Urothelium cell line (cell line): ENCODE data around the gene RAB21.
A peak's percentile ranks its signal among the peaks of the same experiment; 100 is the strongest.
"Not testable (repeated sequence)": the region's sequence is repeated elsewhere in the genome, so short reads cannot be mapped to it uniquely, and the experiment has no call there.

Experiments
- DNase-seq: peaks from one replicate; pipeline ENCODE4 v3.0.0; 2011; ENCODE audit warnings: low spot score, mixed read lengths
- FAIRE-seq: peaks from 2 replicates; lab custom pipeline; 2011; peaks lifted over from hg19 to GRCh38; lab: Jason Lieb, UNC

Gene RAB21

DNA sequence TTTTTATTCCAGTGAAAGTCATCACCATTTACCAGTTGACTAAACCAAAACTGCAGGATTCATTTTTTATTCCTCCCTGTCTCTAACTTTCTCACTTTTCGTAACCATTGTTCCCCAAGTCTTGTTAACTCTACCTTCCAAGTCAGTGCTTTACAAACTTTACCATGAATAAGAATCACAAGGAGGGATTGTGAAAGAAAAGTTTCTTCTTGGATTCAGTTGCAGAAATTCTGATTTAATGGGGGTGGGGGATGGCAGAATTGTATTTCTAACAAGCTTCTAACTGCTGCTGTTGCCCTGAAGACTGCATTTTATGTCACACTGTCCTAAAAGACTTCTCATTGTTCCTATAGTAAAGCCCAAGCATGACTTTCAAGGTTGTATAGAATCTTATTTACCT is 5.0 kb upstream of the RAB21 start:
- no peak for FAIRE-seq
- no peak for DNase-seq

GRCh38 chr12:71752891-71753290 is 1.8 kb upstream of the RAB21 start:
- FAIRE-seq, result no peak
- DNase-seq, result no peak

GRCh38 chr12:71755146-71755892 is 656 bp downstream of the RAB21 start:
- no peak for FAIRE-seq
- DNase-seq, result peak; percentile 14

DNA sequence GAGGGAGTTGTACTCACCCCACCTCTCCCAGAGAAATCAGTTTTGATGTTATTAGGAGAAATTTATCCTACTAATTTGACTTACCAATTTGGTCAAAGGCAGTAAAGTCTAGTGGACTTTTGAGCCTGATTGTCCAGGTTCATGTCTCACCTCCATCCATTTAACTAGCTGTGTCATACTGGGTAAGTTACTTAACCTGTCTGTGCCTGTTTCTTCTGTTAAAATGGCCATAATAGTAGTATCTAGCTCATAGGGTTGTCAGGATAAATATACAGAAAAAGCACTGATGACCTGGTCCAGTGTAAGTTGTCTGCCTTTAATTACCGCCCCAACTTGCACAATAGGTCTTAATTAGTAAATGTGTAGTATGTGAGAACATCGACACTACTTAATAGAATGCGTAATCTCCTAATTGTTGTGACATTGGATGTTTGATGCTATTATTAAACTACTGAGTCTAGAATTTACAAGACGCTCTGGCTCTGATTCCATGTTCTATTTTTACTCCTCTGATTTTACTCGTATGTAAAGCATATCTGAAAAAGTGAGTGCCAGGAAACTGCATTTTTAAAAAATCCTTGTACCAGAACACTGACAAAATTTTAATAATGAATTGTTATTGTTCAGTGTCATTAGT is 1.5 kb downstream of the RAB21 start:
- FAIRE-seq, result no peak
- no peak for DNase-seq

DNA sequence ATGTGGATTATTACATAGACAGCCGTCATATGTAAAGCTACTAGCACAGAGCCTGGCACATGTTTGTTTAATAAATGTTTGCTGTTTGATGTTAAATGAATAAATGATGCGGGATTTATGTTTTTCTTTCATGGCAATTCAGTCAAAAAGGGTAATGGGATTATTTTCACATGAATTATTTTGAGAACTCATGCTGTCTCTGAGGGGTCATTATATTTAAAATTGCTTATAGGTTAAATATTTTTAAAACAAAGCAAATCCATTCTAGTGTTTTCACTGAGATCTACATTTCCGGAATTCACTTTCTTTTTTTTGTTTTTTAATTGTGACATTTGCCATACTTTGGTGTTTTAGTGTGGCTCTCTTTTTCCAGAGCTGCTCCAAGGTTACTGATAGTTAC is 5.3 kb downstream of the RAB21 start:
- no peak for DNase-seq
- no peak for FAIRE-seq

DNA sequence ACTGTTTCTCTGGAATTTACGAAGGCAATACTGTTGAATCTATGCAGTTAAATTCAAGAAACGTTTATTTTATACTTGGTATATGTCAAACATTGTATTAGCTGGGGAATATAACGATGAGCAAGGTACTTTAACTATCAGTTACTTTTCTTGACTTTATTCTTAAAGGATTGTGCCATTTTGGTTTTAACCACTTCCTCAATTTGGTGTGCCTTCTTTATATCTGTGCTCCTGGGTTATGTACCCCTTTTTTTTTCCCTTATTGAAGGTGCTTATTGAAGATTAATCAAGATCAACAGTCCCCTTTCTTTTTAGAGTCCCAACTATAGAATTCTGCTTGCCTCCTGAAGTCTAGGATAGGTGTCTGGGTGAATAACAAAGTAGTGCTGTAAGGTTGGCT is 5.8 kb downstream of the RAB21 start:
- no peak for DNase-seq
- no peak for FAIRE-seq

- FAIRE-seq, DNase-seq: not testable (repeated sequence)
Observed at GRCh38 chr12:71761354-71761753, 6.7 kb downstream of the RAB21 start.

GRCh38 chr12:71763677-71764379 is 9.2 kb downstream of the RAB21 start:
- DNase-seq (no peak), FAIRE-seq (no peak)

DNA sequence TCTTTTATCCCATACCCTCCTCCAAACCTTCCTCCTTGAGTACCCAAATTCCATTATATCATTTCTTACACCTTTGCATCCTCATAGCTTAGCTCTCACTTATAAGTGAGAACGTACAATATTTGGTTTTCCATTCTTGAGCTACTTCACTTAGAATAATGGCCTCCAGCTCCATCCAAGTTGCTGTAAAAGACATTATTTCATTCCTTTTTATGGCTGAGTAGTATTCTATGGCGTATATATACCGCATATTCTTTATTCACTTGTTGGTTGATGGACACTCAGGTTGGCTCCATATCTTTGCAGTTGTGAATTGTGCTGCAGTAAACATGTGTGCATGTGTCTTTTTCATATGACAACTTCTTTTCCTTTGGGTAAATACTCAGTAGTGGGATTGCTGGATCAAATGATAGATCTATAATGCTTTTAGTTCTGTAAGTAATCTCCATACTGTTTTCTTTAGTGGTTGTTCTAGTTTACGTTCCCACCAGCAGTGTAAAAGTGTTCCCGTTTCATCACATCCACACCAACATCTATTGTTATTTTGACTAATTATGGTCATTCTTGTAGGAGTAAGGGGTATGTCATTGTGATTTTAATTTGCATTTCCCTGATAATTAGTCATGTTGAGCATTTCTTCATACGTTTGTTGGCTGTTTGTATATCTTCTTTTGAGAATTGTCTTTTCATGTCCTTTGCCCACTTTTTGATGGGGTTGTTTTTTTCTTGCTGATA is 10.1 kb downstream of the RAB21 start:
- FAIRE-seq, result no peak
- no peak for DNase-seq

- no peak for FAIRE-seq
- DNase-seq, result no peak
Observed at GRCh38 chr12:71766202-71766601, 11.5 kb downstream of the RAB21 start.

DNA sequence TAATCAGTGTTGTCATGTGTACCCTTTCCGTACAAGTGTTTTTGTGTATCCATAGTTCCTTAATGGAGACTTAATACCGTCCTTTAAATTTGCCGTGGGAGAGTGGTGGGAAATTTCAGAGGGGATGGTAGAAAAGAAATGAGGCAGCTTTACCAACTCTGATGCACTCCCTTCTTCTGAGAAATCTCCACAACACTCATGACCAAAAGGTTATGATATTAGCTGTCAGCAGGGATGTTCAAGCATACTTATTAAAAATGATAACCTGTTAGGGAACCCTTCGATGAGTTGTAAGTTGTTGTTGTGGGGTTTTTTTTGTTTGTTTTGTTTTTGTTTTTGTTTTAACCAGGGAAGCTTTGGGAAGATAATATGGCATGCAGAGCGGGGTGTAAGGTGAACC is 12.5 kb downstream of the RAB21 start:
- FAIRE-seq (no peak), DNase-seq (no peak)

DNA sequence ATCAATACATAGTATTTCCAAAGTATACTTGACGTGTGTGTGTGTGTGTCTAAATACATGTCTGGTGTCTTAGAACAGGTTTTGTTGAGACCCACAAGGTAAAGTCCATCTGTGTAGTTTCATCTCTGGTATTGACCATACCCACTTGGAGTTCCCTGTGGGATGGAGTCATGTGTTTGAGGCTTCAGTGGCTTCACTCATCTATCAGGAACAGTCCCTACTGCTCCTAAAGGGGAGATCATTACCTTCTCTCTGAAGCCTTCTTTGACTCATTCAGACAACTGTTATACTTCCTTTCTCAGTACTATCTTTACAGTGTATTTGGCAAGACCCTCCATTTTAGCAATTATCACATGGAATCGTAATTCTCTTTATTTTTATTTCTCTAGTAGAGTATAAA is 14.2 kb downstream of the RAB21 start:
- no peak for FAIRE-seq
- no peak for DNase-seq

DNA sequence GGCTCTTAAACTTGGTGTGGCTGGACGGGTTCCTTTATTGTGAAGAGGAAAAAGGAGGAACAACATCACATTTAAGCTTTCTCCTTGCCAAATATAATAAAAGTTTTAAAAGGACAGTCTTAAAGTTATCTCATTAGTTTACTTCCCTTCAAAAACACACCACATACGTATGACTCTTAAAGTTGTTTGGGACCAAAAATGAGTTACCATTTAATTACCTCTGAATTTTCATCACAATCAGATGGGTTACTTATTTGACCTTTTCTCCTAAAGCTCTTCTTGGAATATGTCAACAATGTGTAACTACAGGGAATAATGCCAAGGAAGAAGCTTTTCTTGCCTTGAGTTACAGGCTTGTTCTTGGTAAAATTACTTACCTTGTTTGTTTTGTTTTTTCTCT is 16.4 kb downstream of the RAB21 start:
- no peak for FAIRE-seq
- DNase-seq, result no peak

DNA sequence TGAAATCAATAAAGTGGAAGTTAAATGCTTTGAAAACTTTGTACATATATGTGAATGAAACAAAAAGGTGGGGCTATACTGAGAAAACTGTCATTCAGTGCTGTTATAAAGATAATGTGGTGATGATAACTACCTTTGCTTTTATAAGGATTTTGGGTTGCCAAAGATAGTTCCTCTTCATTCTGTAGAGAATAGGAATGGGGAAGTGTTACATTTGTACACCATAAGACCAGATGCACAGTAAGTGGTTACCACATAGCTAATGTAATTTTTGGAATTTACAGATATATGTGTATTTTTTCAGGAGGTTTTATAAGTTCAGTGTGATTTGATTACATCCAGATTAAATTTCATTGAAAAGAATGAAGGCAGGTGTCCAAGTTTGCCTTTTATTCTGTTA is 18.1 kb downstream of the RAB21 start:
- no peak for FAIRE-seq
- DNase-seq, result no peak

- FAIRE-seq (no peak), DNase-seq (peak; percentile 3)
Observed at GRCh38 chr12:71780237-71780822, 25.7 kb downstream of the RAB21 start.

DNA sequence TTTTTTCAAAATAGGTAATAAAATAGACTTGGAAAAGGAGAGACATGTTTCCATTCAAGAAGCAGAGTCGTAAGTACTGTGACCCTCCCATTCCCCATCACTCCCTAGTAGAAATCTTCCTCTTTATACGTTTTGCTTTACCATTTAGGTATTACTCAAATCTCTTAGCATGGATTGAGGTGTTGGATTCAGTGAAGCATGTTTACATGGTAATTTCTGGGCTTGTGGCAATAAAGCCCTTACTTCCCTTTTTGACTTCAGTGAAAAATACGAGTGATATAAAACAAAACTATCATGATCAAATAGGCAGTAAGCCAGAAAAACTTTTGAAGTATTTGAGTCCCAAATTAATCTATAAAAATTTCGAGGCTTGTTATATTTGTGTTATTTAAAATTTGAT is 27.4 kb downstream of the RAB21 start:
- FAIRE-seq (no peak), DNase-seq (no peak)

GRCh38 chr12:71786829-71787228 is 32.2 kb downstream of the RAB21 start:
- DNase-seq (no peak), FAIRE-seq (no peak)

- FAIRE-seq, result no peak
- no peak for DNase-seq
Observed at GRCh38 chr12:71787580-71787979, 32.9 kb downstream of the RAB21 start.

DNA sequence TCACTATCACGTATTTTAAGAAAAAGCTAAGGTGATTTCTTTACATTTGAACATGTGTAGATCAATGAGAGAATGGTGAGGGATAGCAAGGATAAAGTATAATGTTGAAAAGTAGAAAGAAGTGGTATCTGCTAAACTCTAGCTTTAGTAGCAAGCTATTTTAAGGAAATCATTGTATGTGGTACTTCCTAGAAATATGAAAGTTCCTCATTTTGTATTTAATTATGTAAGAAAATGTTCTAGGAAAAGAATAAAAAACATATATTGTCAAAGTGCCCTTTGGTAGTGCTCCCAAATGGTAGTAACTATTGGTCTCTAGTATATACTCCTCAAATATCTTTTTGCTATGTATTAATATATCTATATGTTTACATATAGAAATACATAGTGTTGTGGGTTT is 35.7 kb downstream of the RAB21 start:
- FAIRE-seq (no peak), DNase-seq (no peak)

DNA sequence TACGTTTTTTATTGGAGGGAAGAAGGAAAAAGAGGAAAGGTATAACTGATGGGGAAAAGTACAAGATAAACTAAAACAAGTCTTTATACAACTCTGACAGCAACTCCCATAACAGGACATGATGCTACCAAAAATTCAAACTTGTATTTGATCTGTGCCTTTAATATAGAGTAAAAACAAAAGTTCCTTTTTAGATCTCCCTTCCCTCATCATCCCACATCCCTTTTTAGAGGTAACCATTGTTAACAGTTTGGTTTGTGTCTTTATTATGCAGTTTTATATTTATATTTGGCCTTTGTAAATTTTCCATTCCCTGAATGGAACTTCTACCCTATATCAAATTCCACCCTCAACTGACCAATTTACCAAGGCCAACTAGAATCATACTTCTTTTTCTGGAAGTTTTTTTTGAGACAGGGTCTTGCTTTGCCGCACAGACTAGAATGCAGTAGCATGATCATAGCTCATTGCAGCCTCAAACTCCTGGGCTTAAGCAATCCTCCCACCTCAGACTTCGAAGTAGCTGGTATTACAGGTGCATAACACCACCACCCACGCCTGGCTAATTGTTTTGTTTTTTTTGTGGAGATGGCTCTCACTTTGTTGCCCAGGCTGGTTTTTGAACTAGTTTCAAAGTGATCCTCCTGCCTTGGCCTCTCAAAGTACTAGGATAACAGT is 36.9 kb downstream of the RAB21 start:
- FAIRE-seq (no peak), DNase-seq (no peak)
